Skeletal muscle satellite cell (primary cell): ENCODE results near the gene DGKQ.

ENCODE experiments used
- H3K27me3 ChIP-seq: 2 replicates; pipeline ENCODE4 v1.7.0; 2013; ENCODE audit warnings: low read length; ENCODE audit not compliant: control insufficient read depth, insufficient read depth
- H3K36me3 ChIP-seq: 2 replicates; pipeline ENCODE4 v1.7.0; 2013; ENCODE audit warnings: mild to moderate bottlenecking, control low read depth, low read length; ENCODE audit not compliant: insufficient read depth
- H3K4me1 ChIP-seq: 2 replicates; pipeline ENCODE4 v1.7.0; 2013; ENCODE audit warnings: low read length; ENCODE audit not compliant: control insufficient read depth, insufficient read depth
- H3K4me2 ChIP-seq: 2 replicates; pipeline ENCODE4 v1.7.0; 2013; ENCODE audit warnings: mild to moderate bottlenecking, low read length
- H3K4me3 ChIP-seq: 2 replicates; pipeline ENCODE4 v1.7.0; 2013; ENCODE audit warnings: low read length
- H3K9ac ChIP-seq: 2 replicates; pipeline ENCODE4 v1.7.0; 2013; ENCODE audit warnings: mild to moderate bottlenecking, low read depth, low read length, moderate library complexity
- H3K9me3 ChIP-seq: replicated peaks from 2 replicates; pipeline ENCODE4 v1.7.0; 2013; ENCODE audit warnings: mild to moderate bottlenecking, control low read depth, low read length

DGKQ gene

DNA sequence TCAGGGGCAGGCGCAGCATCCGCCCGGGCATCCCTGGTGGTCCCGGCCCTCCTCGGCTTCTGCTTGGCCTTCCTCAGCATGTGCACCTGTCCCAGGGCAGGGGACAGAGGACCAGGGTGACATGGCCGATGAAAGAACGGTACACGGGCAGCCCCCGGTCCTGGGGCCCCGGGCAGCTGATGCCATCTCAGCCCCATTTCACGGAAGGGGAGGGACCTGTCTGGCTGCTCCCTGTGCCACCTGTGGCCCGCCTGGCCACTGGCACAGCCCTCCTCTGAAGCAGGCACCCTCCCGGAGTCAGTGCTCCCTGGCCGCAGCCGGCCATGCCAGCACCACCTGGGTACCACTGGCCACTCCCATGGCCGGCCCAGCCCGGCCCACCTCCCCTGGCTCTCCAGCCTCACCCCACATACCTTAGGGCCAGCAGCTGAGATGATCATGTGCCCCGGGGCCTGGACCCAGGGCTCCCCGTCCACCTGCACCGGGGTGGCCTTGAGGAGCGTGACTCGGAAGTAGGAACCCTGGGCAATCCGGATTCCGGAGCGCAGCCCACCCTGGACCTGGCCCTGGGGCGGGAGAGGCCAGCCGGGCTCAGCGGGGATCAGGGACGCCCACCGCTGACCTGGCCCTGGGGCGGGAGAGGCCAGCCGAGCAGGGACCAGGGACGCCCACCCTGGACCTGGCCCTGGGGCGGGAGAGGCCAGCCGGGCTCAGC lies 12.6 kb downstream of the DGKQ start:
- Histone ChIP-seq H3K4me3 (no peak overlapping the region), H3K36me3 (peaks cover 46% of the 10 kb centered on the region), H3K9ac (no peak overlapping the region), H3K4me1 (no peaks in the 10 kb centered on the region), H3K9me3 (no peaks in the 10 kb centered on the region), H3K27me3 (no peaks in the 10 kb centered on the region), H3K4me2 (no peak overlapping the region)

DNA sequence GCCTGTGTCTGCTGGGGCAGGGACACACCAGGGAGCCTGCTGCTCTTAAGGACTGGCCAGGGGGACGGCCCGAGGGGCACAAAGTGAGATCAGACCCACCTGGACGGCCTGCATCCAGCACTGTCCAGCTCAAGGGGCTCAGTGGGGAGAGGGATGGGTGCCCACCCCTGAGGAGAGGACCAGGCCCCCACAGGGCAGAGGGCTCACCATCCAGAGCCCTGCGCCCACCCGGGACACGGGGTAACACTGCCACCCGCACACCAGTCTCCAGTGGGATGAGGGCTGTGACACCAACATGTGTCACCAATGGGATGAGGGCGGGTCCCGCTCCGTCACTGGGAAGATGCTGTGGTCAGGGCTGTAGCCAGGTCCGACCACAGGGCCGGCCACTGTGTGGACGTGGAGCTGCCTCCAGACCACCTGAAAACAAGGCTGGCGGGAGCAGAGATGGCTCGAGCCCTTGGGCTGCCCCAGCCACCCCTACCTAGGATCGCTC lies 13.2 kb downstream of the DGKQ start:
- Histone ChIP-seq H3K27me3 (no peaks in the 10 kb centered on the region), H3K4me2 (no peak overlapping the region), H3K4me1 (no peaks in the 10 kb centered on the region), H3K9ac (no peak overlapping the region), H3K4me3 (no peak overlapping the region), H3K36me3 (peaks cover 41% of the 10 kb centered on the region), H3K9me3 (no peaks in the 10 kb centered on the region)

DNA sequence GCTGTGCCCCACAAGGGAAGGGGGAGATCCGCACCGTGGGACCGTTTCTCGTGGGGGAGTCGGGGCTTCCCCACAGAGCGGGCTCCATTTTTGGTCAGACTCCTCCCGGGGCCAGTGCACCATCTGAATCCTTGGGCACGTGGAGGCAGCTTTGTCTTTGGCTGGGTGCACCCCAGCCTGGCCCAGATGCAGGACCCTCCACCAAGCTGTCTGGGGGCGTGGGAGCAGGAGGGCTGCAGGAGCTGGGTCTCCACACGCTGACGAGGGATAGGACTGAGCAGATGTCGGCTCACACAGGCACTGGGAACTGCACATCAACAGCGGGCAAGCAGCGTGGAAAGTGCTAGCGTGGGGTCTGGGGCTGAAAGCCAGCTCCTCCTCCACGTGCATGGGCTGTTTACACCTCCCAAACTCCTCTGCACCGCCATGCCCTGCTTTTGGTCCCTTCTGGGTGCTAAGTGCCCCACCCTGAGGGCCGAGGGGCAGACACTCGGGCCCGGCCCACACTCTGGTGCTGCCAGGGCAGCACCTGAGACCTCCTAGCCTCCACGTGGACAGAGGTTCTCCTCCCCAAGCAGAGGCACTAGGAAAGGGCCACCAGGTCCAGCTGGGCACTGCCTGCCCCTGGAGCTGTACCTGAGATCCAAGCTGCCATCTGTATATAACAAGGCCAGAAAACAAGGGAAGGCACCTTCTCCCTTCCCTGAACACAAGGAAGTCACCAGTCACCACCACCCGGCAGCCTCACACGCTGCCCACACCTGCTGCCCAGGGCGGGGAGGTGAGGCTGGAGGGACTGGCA lies 13.8 kb downstream of the DGKQ start:
- H3K27me3 ChIP-seq = no peaks in the 10 kb centered on the region
- no peaks in the 10 kb centered on the region for H3K4me1 ChIP-seq
- peaks cover 37% of the 10 kb centered on the region for H3K36me3 ChIP-seq
- H3K4me2 ChIP-seq = no peak overlapping the region
- no peaks in the 10 kb centered on the region for H3K9me3 ChIP-seq
- no peak overlapping the region for H3K9ac ChIP-seq
- no peak overlapping the region for H3K4me3 ChIP-seq

DNA sequence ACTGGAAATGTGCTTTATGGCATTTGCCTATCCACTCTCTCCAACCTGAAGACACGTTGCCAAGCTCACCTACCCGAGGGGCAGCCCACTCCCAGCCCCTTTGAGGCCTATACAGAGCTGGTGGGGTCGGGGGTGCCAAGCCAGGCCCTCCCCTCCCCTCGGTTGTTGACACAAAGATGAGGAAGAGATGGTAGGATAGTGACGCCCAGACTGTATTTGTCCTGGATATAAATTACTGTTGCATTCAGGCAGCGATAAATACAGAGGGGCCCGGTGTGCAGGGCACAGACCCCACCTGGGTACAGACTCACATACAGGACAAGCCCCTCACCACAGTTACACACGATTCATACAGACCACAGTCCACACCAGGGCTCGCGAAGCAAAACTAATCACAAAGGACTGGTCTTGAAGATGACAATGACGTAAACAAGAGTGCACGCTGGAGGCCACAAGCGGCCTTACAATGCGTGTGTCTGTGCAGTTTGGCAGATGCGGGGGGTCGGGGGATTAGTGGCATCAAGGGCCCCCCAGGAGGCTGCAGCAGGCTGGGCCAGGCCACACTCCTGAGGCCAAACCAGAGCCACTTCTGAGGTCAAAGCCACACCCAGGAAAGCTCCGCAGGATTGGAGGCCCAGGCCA lies 14.6 kb downstream of the DGKQ start:
- no peak overlapping the region for H3K9ac ChIP-seq
- no peaks in the 10 kb centered on the region for H3K4me1 ChIP-seq
- no peaks in the 10 kb centered on the region for H3K9me3 ChIP-seq
- H3K27me3 ChIP-seq = no peaks in the 10 kb centered on the region
- H3K36me3 ChIP-seq = peaks cover 32% of the 10 kb centered on the region
- no peak overlapping the region for H3K4me2 ChIP-seq
- no peak overlapping the region for H3K4me3 ChIP-seq

DNA sequence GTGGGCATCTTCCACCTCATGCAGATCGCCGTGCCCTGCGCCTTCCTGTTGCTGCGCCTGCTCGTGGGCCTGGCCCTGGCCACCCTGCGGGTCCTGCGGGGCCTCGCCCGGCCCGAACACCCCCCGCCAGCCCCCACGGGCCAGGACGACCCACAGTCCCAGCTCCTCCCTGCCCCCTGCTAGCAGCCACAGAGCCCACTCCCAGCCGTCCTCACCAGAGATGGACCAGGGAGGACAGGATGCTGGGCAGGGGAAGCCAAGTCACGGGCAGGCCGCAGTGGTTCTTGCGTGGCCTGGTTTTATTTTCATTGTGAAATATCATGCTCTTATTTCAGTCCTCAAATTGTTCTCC lies 15.1 kb downstream of the DGKQ start:
- Histone ChIP-seq H3K9me3 (no peaks in the 10 kb centered on the region), H3K4me3 (no peak overlapping the region), H3K27me3 (no peaks in the 10 kb centered on the region), H3K9ac (no peak overlapping the region), H3K36me3 (peaks cover 34% of the 10 kb centered on the region), H3K4me2 (no peak overlapping the region), H3K4me1 (no peaks in the 10 kb centered on the region)

DNA sequence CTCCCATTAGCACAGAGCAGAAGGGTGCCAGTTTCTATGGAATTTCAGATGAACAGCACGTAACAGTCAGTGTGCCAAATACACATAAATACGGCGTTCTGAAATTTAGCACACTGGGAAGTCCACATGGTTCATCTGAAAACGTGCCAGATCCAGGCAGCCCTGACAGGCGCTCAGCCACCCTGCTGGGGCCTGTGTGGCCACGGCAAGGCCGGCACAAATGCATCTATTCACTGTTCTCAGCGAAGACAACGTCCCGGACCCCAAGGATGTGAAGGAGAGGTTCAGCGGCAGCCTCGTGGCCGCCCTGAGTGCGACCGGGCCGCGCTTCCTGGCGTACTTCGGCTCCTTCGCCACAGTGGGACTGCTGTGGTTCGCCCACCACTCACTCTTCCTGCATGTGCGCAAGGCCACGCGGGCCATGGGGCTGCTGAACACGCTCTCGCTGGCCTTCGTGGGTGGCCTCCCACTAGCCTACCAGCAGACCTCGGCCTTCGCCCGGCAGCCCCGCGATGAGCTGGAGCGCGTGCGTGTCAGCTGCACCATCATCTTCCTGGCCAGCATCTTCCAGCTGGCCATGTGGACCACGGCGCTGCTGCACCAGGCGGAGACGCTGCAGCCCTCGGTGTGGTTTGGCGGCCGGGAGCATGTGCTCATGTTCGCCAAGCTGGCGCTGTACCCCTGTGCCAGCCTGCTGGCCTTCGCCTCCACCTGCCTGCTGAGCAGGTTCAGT lies 15.6 kb downstream of the DGKQ start:
- Histone ChIP-seq H3K4me2 (no peak overlapping the region), H3K4me3 (no peak overlapping the region), H3K9me3 (no peaks in the 10 kb centered on the region), H3K4me1 (no peaks in the 10 kb centered on the region), H3K9ac (no peak overlapping the region), H3K36me3 (peaks cover 31% of the 10 kb centered on the region), H3K27me3 (no peaks in the 10 kb centered on the region)

DNA sequence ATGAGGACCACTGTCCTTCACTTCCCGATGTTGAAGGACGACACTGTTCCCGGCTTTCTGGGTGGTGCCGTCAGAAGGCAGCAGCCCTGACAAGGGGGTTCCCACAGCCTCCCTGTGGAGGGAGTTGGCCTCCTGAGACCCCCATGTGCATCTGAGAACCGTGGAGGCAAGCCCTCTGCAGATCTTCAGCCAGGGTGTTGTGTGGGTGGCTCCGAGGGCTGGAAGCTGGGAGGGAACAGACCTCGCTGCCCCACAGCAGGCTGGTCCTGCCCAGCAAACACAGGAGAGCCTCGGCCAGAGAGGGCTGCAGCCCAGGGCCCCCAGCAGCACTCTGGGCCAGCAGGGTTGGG lies 16.2 kb downstream of the DGKQ start:
- no peak overlapping the region for H3K4me3 ChIP-seq
- no peak overlapping the region for H3K4me2 ChIP-seq
- no peaks in the 10 kb centered on the region for H3K9me3 ChIP-seq
- peaks cover 27% of the 10 kb centered on the region for H3K36me3 ChIP-seq
- no peak overlapping the region for H3K9ac ChIP-seq
- no peaks in the 10 kb centered on the region for H3K27me3 ChIP-seq
- no peaks in the 10 kb centered on the region for H3K4me1 ChIP-seq

DNA sequence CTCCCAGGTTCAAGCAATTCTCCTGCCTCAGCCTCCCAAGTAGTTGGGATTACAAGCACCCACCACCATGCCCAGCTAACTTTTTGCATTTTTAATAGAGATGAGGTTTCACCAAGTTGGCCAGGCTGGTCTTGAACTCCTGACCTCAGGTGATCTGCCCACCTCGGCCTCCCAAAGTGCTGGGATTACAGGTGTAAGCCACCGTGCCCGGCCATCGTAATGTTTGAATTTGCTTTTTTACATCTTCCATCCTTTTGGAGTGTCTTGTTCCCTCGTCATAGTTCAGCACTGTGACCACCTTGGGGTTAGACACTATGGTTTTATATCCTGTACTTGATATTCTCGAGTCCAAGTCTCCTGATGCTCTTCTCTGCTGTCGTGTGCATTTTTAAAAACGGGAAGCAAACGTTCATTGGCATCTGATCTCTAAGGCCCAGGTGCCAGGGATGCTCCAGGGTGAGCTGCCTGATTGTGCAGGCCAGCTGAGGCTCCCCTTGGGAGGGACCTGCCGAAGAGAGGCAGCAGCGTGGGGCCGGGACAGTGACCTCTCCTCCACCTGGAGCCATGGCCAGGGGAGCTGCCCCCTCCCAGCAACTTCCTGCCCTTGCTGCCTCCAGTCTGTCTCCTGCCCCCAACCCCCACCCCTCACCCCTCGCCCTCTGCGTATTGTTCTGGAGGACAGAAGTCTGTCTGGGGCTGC lies 16.7 kb downstream of the DGKQ start:
- Histone ChIP-seq H3K9ac (no peak overlapping the region), H3K9me3 (no peaks in the 10 kb centered on the region), H3K4me3 (no peak overlapping the region), H3K27me3 (no peaks in the 10 kb centered on the region), H3K36me3 (peaks cover 22% of the 10 kb centered on the region), H3K4me1 (no peaks in the 10 kb centered on the region), H3K4me2 (no peak overlapping the region)

DNA sequence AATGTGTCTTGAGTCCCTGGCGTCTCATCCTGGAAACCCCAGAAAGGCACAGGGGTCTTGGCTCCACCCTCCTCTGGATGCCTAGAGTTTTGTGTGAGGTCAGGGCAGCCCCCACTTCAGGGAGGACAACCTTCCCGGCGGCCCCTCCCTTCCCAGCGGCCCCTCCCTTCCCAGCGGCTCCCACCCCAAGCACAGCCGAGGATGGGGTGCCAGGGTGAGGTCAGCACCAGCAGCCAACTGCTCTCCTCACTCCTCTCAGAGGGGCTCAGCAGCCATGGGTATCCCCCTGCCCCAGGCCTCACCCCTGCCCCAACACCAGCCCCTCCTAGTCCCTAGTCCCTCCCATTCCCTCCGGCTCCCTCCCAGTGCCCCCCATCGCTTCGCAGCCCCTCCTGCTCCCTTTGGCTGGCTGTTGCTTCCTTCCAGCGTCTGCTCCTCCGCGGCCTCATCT lies 17.4 kb downstream of the DGKQ start:
- no peaks in the 10 kb centered on the region for H3K9me3 ChIP-seq
- H3K36me3 ChIP-seq = peaks cover 21% of the 10 kb centered on the region

DNA sequence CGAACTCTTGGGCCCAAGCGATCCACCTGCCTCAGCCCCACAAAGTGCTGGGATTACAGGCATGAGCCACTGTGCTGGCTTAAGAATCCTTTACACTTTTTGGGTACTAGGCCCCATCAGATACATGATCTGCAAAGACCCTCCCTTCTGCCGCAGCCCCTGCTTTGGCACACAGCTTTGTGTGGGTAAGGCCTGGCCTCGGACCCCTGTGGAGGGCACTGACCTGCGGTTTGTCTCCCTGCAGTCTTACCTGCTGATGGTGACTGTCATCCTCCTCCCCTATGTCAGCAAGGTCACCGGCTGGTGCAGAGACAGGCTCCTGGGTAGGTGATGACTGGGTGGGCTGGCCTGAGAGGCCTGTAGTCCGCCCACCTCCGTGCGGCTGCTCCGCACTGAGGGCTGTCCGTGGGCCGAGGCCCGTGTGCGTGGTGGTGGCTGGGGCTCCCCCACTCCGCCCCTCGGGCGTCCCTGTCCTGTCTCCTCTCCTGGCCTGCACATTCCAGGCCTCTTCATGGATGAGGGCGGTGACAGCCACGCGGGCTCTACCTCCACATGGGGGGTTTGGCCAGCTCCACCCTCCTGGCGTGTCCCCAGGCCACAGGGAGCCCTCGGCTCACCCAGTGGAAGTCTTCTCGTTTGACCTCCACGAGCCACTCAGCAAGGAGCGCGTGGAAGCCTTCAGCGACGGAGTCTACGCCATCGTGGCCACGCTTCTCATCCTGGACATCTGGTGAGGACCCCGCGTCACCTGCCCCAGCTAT lies 18.0 kb downstream of the DGKQ start:
- no peaks in the 10 kb centered on the region for H3K4me1 ChIP-seq
- no peaks in the 10 kb centered on the region for H3K9me3 ChIP-seq
- H3K9ac ChIP-seq = no peak overlapping the region
- no peak overlapping the region for H3K4me2 ChIP-seq
- no peaks in the 10 kb centered on the region for H3K27me3 ChIP-seq
- H3K36me3 ChIP-seq = peaks cover 17% of the 10 kb centered on the region
- no peak overlapping the region for H3K4me3 ChIP-seq

More for the DNA sequence above, 17.4 kb downstream of the DGKQ start:
- H3K4me1 ChIP-seq = no peaks in the 10 kb centered on the region
- H3K4me3 ChIP-seq = no peak overlapping the region
- H3K27me3 ChIP-seq = no peaks in the 10 kb centered on the region
- no peak overlapping the region for H3K9ac ChIP-seq
- no peak overlapping the region for H3K4me2 ChIP-seq
